HepG2 (cell line): ENCODE results near the gene RHOT2. TPM values are rescaled to one million over a fixed set of nuclear protein-coding genes. Genes with fewer than 3 reads are reported as not detected.

Source experiments
- GABPA ChIP-seq, 2 experiments: IDR thresholded peaks; 2 replicates each; pipeline ENCODE4 v1.6.1; 2011 to 2016; ENCODE audit warnings: low read depth in 2 of 2, low read length in 1 of 2, missing biosample characterization in 1 of 2, missing genetic modification characterization in 1 of 2
- GRHL1 ChIP-seq: sonication (generic); formaldehyde crosslinking; conservative IDR thresholded peaks from 2 replicates; pipeline ENCODE4 v1.8.0; 2022; ENCODE audit warnings: missing genetic modification reagents
- HMG20B ChIP-seq: conservative IDR thresholded peaks from 2 replicates; pipeline ENCODE4 v1.6.1; 2016; ENCODE audit warnings: missing genetic modification reagents, missing compliant biosample characterization
- KDM6A ChIP-seq: IDR thresholded peaks from 2 replicates; pipeline ENCODE4 v1.6.1; 2016; ENCODE audit warnings: low read depth
- MXI1 ChIP-seq: IDR thresholded peaks from 3 replicates; pipeline ENCODE4 v1.6.1; 2012; ENCODE audit warnings: low read depth, low read length, inconsistent platforms, borderline replicate concordance
- MYC ChIP-seq: sonication (generic); formaldehyde crosslinking; IDR thresholded peaks from 2 replicates; pipeline ENCODE4 v1.9.0; 2021; ENCODE audit warnings: missing genetic modification reagents, borderline replicate concordance
- NFE2L2 ChIP-seq: fragments of 150-350 bp; IDR thresholded peaks from 2 replicates; pipeline ENCODE4 v1.6.1; 2014; ENCODE audit warnings: low read length
- NFIC ChIP-seq: IDR thresholded peaks from 2 replicates; pipeline ENCODE4 v1.6.1; 2012; ENCODE audit warnings: mild to moderate bottlenecking, low read length, inconsistent platforms
- NFYB ChIP-seq: sonication (generic); formaldehyde crosslinking; IDR thresholded peaks from 2 replicates; pipeline ENCODE4 v1.4.0; 2020; ENCODE audit warnings: missing genetic modification reagents
- PAX8 ChIP-seq: sonication (generic); formaldehyde crosslinking; IDR thresholded peaks from 2 replicates; pipeline ENCODE4 v1.8.0; 2022; ENCODE audit warnings: mild to moderate bottlenecking, missing genetic modification reagents, borderline replicate concordance
- SKI ChIP-seq: fragments of 450-650 bp; IDR thresholded peaks from one replicate; pipeline ENCODE4 v1.6.1; 2018; ENCODE audit warnings: mild to moderate bottlenecking; ENCODE audit not compliant: partially characterized antibody
- TIGD3 ChIP-seq: sonication (generic); formaldehyde crosslinking; IDR thresholded peaks from 2 replicates; pipeline ENCODE4 v1.5.1; 2020; ENCODE audit warnings: mild to moderate bottlenecking, missing genetic modification reagents, borderline replicate concordance
- UBTF ChIP-seq: sonication (generic); formaldehyde crosslinking; IDR thresholded peaks from 2 replicates; pipeline ENCODE4 v1.4.0; 2020; ENCODE audit warnings: mild to moderate bottlenecking, missing genetic modification reagents
- ZNF225 ChIP-seq: sonication (generic); formaldehyde crosslinking; IDR thresholded peaks from 2 replicates; pipeline ENCODE4 v1.4.0; 2020; ENCODE audit warnings: mild to moderate bottlenecking, missing genetic modification reagents
- ZNF251 ChIP-seq: sonication (generic); formaldehyde crosslinking; IDR thresholded peaks from 2 replicates; pipeline ENCODE4 v1.9.0; 2021; ENCODE audit warnings: mild to moderate bottlenecking, missing genetic modification reagents
- ZNF280D ChIP-seq: sonication (generic); formaldehyde crosslinking; IDR thresholded peaks from 2 replicates; pipeline ENCODE4 v1.5.1; 2020; ENCODE audit warnings: mild to moderate bottlenecking, missing genetic modification reagents
- ZNF317 ChIP-seq: sonication (generic); formaldehyde crosslinking; IDR thresholded peaks from 2 replicates; pipeline ENCODE4 v1.5.0; 2020; ENCODE audit warnings: mild to moderate bottlenecking, missing genetic modification reagents
- ZNF451 ChIP-seq: sonication (generic); formaldehyde crosslinking; IDR thresholded peaks from 2 replicates; pipeline ENCODE4 v1.5.0; 2020; ENCODE audit warnings: mild to moderate bottlenecking, missing genetic modification reagents
- ZNF530 ChIP-seq: sonication (generic); formaldehyde crosslinking; IDR thresholded peaks from 2 replicates; pipeline ENCODE4 v1.5.0; 2020; ENCODE audit warnings: low read depth, mild to moderate bottlenecking, missing genetic modification reagents
- ZNF75D ChIP-seq: sonication (generic); formaldehyde crosslinking; IDR thresholded peaks from 2 replicates; pipeline ENCODE4 v1.8.1; 2023; ENCODE audit warnings: missing genetic modification reagents, mild to moderate bottlenecking, borderline replicate concordance
- ZNF773 ChIP-seq: sonication (generic); formaldehyde crosslinking; IDR thresholded peaks from 2 replicates; pipeline ENCODE4 v1.4.0; 2020; ENCODE audit warnings: missing genetic modification reagents, borderline replicate concordance
- polyA plus RNA-seq, 8 experiments: library from polyadenylated mRNA; depleted of rRNA in 3 of 8; stranded (reverse) in 7 of 8; unstranded in 1 of 8; fragments of >200 nt; fragmentation: Illumina TruSeq in 4 of 8; extraction: Trizol in 4 of 8; gene quantifications; 2 replicates each; pipeline versions ENCODE4 v1.2.1 to v1.2.3, GENCODE V29; 2011 to 2016; ENCODE audit warnings: low read depth in 4 of 8, missing spikeins in 1 of 8, mixed read lengths in 1 of 8; ENCODE audit not compliant: insufficient read depth in 1 of 8
- total RNA-seq, 5 experiments: library from RNA; depleted of rRNA; stranded (reverse); fragments of >200 nt; fragmentation: Illumina TruSeq; extraction: Trizol; gene quantifications; 2 replicates each; pipeline ENCODE4 v1.2.3, GENCODE V29; 2016; ENCODE audit warnings: low read depth in 1 of 5

The RHOT2 gene
- total and polyA plus RNA-seq, 2 of the 13 experiments (the other 11 are each of a cell fraction or from before 2014, with no cell fraction given), result 63.6 to 76.9 TPM

- TF ChIP-seq ZNF451 (peak; percentile 86; the same call in 1 of the 2 replicates), SKI (peak; percentile 54), HMG20B (CRISPR knock-in tag) (no peak), KDM6A (CRISPR knock-in tag) (no peak), ZNF75D (CRISPR knock-in tag) (0 out of 2 replicates have a peak, but pooled peaks have one; percentile 34), UBTF (CRISPR knock-in tag) (peak; percentile 87), ZNF773 (no peak), NFYB (CRISPR knock-in tag) (no peak; the same call in 1 of the 2 replicates), ZNF530 (no peak), PAX8 (CRISPR knock-in tag) (peak; percentile 83; the same call in 1 of the 2 replicates), NFIC (no peak), ZNF280D (CRISPR knock-in tag) (peak; percentile 15; the same call in 1 of the 2 replicates), GABPA (IDR thresholded peaks at IDR 0.05; ENCODE audit: low read depth, low read length) (peak; percentile 92), GABPA (CRISPR knock-in tag; IDR thresholded peaks at IDR 0.05; ENCODE audit: low read depth) (peak; percentile 90), MXI1 (peak; percentile 100), ZNF317 (CRISPR knock-in tag) (no peak), GRHL1 (CRISPR knock-in tag) (no peak), ZNF251 (CRISPR knock-in tag) (no peak), MYC (CRISPR knock-in tag) (peak; percentile 88; the same call in 1 of the 2 replicates), NFE2L2 (no peak), ZNF225 (peak; percentile 92), TIGD3 (CRISPR knock-in tag) (no peak)
These were observed 18.9 kb upstream of the RHOT2 start, which contains the start of gene WDR90 (continued) for GRCh38 chr16:648781-649589.
